Measurements from ENCODE around the gene PAQR5.

DNA sequence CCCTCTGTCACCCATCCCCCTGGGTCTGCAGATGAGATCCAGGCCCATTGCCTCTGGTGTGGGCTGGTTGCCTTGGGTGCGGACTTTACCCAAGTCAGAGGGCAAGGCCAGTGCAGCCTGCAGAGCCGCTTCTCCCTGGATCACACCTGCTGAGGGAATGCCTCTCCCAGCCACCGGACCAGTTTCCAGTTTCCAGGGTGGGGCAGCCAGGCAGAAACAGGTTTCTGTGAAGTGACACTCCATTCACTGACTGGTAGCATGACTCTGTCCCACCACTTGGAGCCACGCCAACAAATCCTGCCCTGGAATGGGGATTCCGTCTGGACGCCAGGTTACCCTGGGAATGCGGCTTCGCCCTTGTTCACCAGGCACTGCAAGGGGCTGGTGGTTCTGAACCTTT, 30.0 kb downstream of the PAQR5 start:
- TF ChIP-seq CTCF (IDR thresholded peaks at IDR 0.05) (no peak), POLR2A (IDR thresholded peaks at IDR 0.05) (no peak)

Data from lower leg skin (tissue), 3 donors.